Transverse colon (tissue), 4 donors: ENCODE measurements around the gene REM2. TPM values are rescaled to one million over a fixed set of nuclear protein-coding genes. Genes with fewer than 3 reads are reported as not detected.

ENCODE experiments used
- DNase-seq: peaks from one replicate; pipeline ENCODE4 v3.0.0-alpha.2; 2019
- H3K27ac ChIP-seq, 4 donors: fragments of 200-600 bp; sonication (generic); 2 replicates each; pipeline ENCODE4 v1.5.1; 2016 to 2018; ENCODE audit warnings: inconsistent platforms in 4 of 4
- H3K27me3 ChIP-seq: fragments of 200-600 bp; sonication (generic); 2 replicates; pipeline ENCODE4 v1.5.1; 2017; ENCODE audit warnings: inconsistent platforms
- H3K36me3 ChIP-seq, 4 donors: fragments of 200-600 bp; sonication (generic); 2 replicates each; pipeline ENCODE4 v1.5.1; 2017 to 2019; ENCODE audit warnings: inconsistent platforms in 4 of 4
- H3K4me1 ChIP-seq, 4 donors: fragments of 200-600 bp; sonication (generic); 2 replicates each; pipeline ENCODE4 v1.5.1; 2017 to 2020; ENCODE audit warnings: inconsistent platforms in 4 of 4
- H3K4me3 ChIP-seq, 4 donors: fragments of 200-600 bp; sonication (generic); 1 replicate in 1 of 4; 2 replicates in 3 of 4; pipeline versions ENCODE4 v1.5.1 to v1.6.1; 2017 to 2019; ENCODE audit warnings: inconsistent platforms in 4 of 4
- H3K9me3 ChIP-seq, 2 donors: fragments of 200-600 bp; sonication (generic); 2 replicates each; pipeline ENCODE4 v1.5.1; 2017 to 2019; ENCODE audit warnings: inconsistent platforms in 2 of 2
- CTCF ChIP-seq, 5 experiments: fragments of 200-600 bp in 3 of 5; fragments of 450-650 bp in 2 of 5; sonication (generic) in 3 of 5; IDR thresholded peaks; 1 replicate in 2 of 5; 2 replicates in 3 of 5; pipeline ENCODE4 v1.5.1; 2016 to 2017; ENCODE audit warnings: antibody characterized with exemption in 5 of 5, inconsistent platforms in 3 of 5, mild to moderate bottlenecking in 2 of 5, moderate library complexity in 1 of 5
- EP300 ChIP-seq: sonication (generic); formaldehyde crosslinking; IDR thresholded peaks from one replicate; pipeline ENCODE4 v1.6.1; 2017; ENCODE audit warnings: antibody characterized with exemption, low read depth
- POLR2A ChIP-seq: fragments of 450-650 bp; IDR thresholded peaks from one replicate; pipeline ENCODE4 v1.6.1; 2016; ENCODE audit warnings: antibody characterized with exemption, mild to moderate bottlenecking, moderate library complexity
- POLR2AphosphoS5 ChIP-seq, 3 donors: sonication (generic); formaldehyde crosslinking; IDR thresholded peaks; one replicate each; pipeline ENCODE4 v1.6.1; 2016; ENCODE audit warnings: antibody characterized with exemption in 3 of 3
- WGBS, 2 donors: methylation state at CpG; one replicate each; pipeline ENCODE4 v1.1.5; 2018; ENCODE audit warnings: low coverage in 1 of 2; 5-methylcytosine and 5-hydroxymethylcytosine counted together
- in situ Hi-C, 4 donors: fragments of 200-750 bp; cut with MboI; loops; one replicate each; pipeline versions ENCODE4 v1.15.0 to v1.15.1; 2017; ENCODE audit warnings: low sequenced_read_pairs in 3 of 4, low pct_ligation_motif_present in 1 of 4, low pct_unique_long_range_greater_than_20kb in 1 of 4
- intact Hi-C: fragments of 100-400 bp; cut with DNase I; formaldehyde crosslinking; loops from one replicate; pipeline ENCODE4 v1.15.1; 2023; ENCODE audit warnings: low total_unique reads
- total RNA-seq, 4 donors: library from RNA; depleted of rRNA; stranded (reverse); fragments of >200 nt; gene quantifications; one replicate each; pipeline ENCODE4 v1.1.0, GENCODE V29; 2016

REM2 gene
- total RNA-seq, 4 donors from 2014 or later, result 0.27 to 5.2 (median 2.1) TPM; not detected in 1

GRCh38 chr14:22901799-22902198 is 18.8 kb downstream of the REM2 start:
- Histone ChIP-seq H3K27ac (no peak overlapping the region), H3K4me1 (peaks cover 0 to 17% (median 3%) of the 10 kb centered on the region in 4 donors), H3K9me3 (no peaks in the 10 kb centered on the region), H3K4me3 (no peak overlapping the region), H3K36me3 (peaks cover 0 to 59% (median 29%) of the 10 kb centered on the region in 4 donors), H3K27me3 (no peaks in the 10 kb centered on the region)
- intact Hi-C loops (no loop called here), in situ Hi-C loops (no loop called here)
- 96% methylated on average over 7 of the region's 7 CpGs; no CpG with 5 or more reads in 1 of the 2 donors for WGBS, 2 donors
- DNase-seq, result no peak
- TF ChIP-seq POLR2A, result no peak
- TF ChIP-seq POLR2AphosphoS5 (IDR thresholded peaks at IDR 0.05), result no peak
- no peak for TF ChIP-seq EP300
- no peak for TF ChIP-seq CTCF (IDR thresholded peaks at IDR 0.05)

- H3K4me1 ChIP-seq, result peaks cover 0 to 11% (median 3%) of the 10 kb centered on the region in 4 donors
- in situ Hi-C loops, result no loop called here
- TF ChIP-seq POLR2A, result no peak
- TF ChIP-seq POLR2AphosphoS5 (IDR thresholded peaks at IDR 0.05), result no peak
- no peak for TF ChIP-seq CTCF (IDR thresholded peaks at IDR 0.05)
- no peak for TF ChIP-seq EP300
- H3K36me3 ChIP-seq, result peaks cover 0 to 78% (median 37%) of the 10 kb centered on the region in 4 donors
- no peak overlapping the region for H3K4me3 ChIP-seq
- intact Hi-C loops, result no loop called here
- H3K27ac ChIP-seq, result no peak overlapping the region
- no peak for DNase-seq
- H3K9me3 ChIP-seq, result no peaks in the 10 kb centered on the region
- no peaks in the 10 kb centered on the region for H3K27me3 ChIP-seq
- 95 to 100% methylated on average over 2 of the region's 2 CpGs for WGBS, 2 donors
Measured at GRCh38 chr14:22903742-22904087, 20.7 kb downstream of the REM2 start.

- peaks cover 0 to under 1% (median 0%) of the 10 kb centered on the region in 4 donors for H3K4me1 ChIP-seq
- intact Hi-C loops, result no loop called here
- no peaks in the 10 kb centered on the region for H3K9me3 ChIP-seq
- no peak overlapping the region for H3K27ac ChIP-seq
- no peak for DNase-seq
- 89% methylated on average over 4 of the region's 4 CpGs; no CpG with 5 or more reads in 1 of the 2 donors for WGBS, 2 donors
- in situ Hi-C loops, result no loop called here
- no peak for TF ChIP-seq POLR2A
- TF ChIP-seq CTCF (IDR thresholded peaks at IDR 0.05), result no peak
- no peak for TF ChIP-seq POLR2AphosphoS5 (IDR thresholded peaks at IDR 0.05)
- TF ChIP-seq EP300, result no peak
- no peaks in the 10 kb centered on the region for H3K27me3 ChIP-seq
- H3K4me3 ChIP-seq, result no peak overlapping the region
- peaks cover 0 to 84% (median 41%) of the 10 kb centered on the region in 4 donors for H3K36me3 ChIP-seq
Measured at GRCh38 chr14:22905627-22906026, 22.6 kb downstream of the REM2 start.

GRCh38 chr14:22906073-22906472 is 23.1 kb downstream of the REM2 start:
- 92 to 97% methylated on average over 20 of the region's 20 CpGs for WGBS, 2 donors
- Histone ChIP-seq H3K36me3 (peaks cover 0 to 82% (median 40%) of the 10 kb centered on the region in 4 donors), H3K27me3 (no peaks in the 10 kb centered on the region), H3K27ac (no peak overlapping the region), H3K4me1 (no peaks in the 10 kb centered on the region), H3K4me3 (no peak overlapping the region), H3K9me3 (no peaks in the 10 kb centered on the region)
- TF ChIP-seq CTCF (IDR thresholded peaks at IDR 0.05), result no peak
- no peak for TF ChIP-seq POLR2AphosphoS5 (IDR thresholded peaks at IDR 0.05)
- TF ChIP-seq EP300, result no peak
- no peak for TF ChIP-seq POLR2A
- no peak for DNase-seq
- intact Hi-C loops, result no loop called here
- in situ Hi-C loops, result no loop called here
